Measurements from ENCODE around the gene PYROXD2.

The PYROXD2 gene

GRCh38 chr10:98414578-98414931 lies 427 bp downstream of the PYROXD2 start:
- DNase-seq, result no peak

- no peak for DNase-seq
Measured at GRCh38 chr10:98411768-98412167, 3.2 kb downstream of the PYROXD2 start.

- DNase-seq, result no peak
Measured at GRCh38 chr10:98411166-98411565, 3.8 kb downstream of the PYROXD2 start.

GRCh38 chr10:98410759-98411158 lies 4.2 kb downstream of the PYROXD2 start:
- no peak for DNase-seq

- DNase-seq, result no peak
Measured at GRCh38 chr10:98410135-98410743, 4.7 kb downstream of the PYROXD2 start.

GRCh38 chr10:98408799-98409198 lies 6.2 kb downstream of the PYROXD2 start:
- no peak for DNase-seq

- DNase-seq, result no peak
Measured at GRCh38 chr10:98407744-98408241, 7.2 kb downstream of the PYROXD2 start.

GRCh38 chr10:98407017-98407743 lies 7.8 kb downstream of the PYROXD2 start:
- no peak for DNase-seq

GRCh38 chr10:98405422-98405821 lies 9.6 kb downstream of the PYROXD2 start:
- DNase-seq, result no peak

- no peak for DNase-seq
Measured at GRCh38 chr10:98404571-98405359, 10.2 kb downstream of the PYROXD2 start.

- no peak for DNase-seq
Measured at GRCh38 chr10:98403812-98404504, 11.0 kb downstream of the PYROXD2 start.

- no peak for DNase-seq
Measured at GRCh38 chr10:98402931-98403718, 11.9 kb downstream of the PYROXD2 start.

- DNase-seq, result no peak
Measured at GRCh38 chr10:98402478-98402877, 12.5 kb downstream of the PYROXD2 start.

GRCh38 chr10:98400482-98400881 lies 14.5 kb downstream of the PYROXD2 start:
- DNase-seq, result no peak

- DNase-seq, result no peak
Measured at GRCh38 chr10:98399784-98400183, 15.2 kb downstream of the PYROXD2 start.

- no peak for DNase-seq
Measured at GRCh38 chr10:98397089-98397600, 17.8 kb downstream of the PYROXD2 start.

GRCh38 chr10:98396096-98397063 lies 18.6 kb downstream of the PYROXD2 start:
- no peak for DNase-seq

GRCh38 chr10:98394851-98395440 lies 20.0 kb downstream of the PYROXD2 start:
- DNase-seq, result no peak

- no peak for DNase-seq
Measured at GRCh38 chr10:98391578-98391991, 23.4 kb downstream of the PYROXD2 start.

GRCh38 chr10:98391065-98391464 lies 23.9 kb downstream of the PYROXD2 start:
- DNase-seq, result no peak
